ENCODE measurements around the gene PRSS33. TPM values are rescaled to one million over a fixed set of nuclear protein-coding genes. Genes with fewer than 3 reads are reported as not detected.

Gene PRSS33
- polyA plus RNA-seq, 1 of the 3 experiments (the other 2 are of a cell fraction): not detected

DNA sequence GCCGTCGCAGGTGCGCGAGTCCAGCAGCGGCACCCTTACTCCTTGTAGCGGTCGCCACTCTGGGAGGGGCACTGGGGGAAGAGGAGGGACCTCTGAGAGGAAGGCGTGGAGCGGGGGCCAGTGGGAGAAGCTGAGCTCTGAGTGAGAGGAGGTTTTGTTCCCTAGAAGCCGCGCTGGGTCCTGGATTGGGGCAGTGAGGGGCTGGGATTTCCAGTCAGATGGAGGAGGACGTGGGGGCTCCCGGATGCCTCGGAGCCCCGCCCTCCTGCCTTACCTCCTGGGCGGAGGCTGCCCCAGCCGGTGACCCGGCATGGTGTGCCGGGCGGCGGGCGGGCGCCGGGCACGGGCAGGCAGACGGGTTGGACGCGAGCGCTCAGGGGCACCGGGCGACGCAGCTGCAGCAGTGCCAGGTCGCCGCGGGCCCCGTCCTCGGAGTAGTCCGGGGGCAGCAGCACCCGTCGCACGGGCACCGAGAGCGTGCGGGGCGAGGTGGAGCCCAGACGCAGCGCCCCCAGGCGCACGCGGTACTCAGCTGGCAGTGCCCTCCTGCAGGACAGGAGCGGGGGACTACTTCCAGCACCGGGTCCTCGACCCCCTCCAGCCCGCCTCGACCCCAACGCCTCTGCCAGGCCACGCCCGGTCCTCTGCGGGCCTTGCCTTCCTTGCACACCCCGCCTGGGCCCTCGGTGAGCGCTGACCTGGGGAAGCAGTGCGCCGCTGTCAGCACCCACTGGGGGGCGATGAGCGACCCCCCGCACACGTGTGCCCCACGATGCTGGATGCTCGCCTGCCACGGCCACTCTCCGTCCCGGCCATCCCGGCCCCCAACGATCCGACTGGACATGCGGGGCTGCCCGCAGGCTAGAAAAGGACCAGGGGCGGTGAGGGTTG lies 2.0 kb downstream of the PRSS33 start:
- DNase-seq: peak; percentile 70
- no peak for TF ChIP-seq RFX5 (IDR thresholded peaks at IDR 0.05; ENCODE audit: low read length)
- TF ChIP-seq JUND (IDR thresholded peaks at IDR 0.05): no peak
- no peak for TF ChIP-seq RXRA (IDR thresholded peaks at IDR 0.05; ENCODE audit: borderline replicate concordance, low read depth)
- no peak for TF ChIP-seq NRF1 (IDR thresholded peaks at IDR 0.05; ENCODE audit: low read depth, low read length)
- no peak for TF ChIP-seq FOXJ3 (CRISPR knock-in tag; IDR thresholded peaks at IDR 0.05)
- TF ChIP-seq, protein P1, sequence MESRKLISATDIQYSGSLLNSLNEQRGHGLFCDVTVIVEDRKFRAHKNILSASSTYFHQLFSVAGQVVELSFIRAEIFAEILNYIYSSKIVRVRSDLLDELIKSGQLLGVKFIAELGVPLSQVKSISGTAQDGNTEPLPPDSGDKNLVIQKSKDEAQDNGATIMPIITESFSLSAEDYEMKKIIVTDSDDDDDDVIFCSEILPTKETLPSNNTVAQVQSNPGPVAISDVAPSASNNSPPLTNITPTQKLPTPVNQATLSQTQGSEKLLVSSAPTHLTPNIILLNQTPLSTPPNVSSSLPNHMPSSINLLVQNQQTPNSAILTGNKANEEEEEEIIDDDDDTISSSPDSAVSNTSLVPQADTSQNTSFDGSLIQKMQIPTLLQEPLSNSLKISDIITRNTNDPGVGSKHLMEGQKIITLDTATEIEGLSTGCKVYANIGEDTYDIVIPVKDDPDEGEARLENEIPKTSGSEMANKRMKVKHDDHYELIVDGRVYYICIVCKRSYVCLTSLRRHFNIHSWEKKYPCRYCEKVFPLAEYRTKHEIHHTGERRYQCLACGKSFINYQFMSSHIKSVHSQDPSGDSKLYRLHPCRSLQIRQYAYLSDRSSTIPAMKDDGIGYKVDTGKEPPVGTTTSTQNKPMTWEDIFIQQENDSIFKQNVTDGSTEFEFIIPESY (IDR thresholded peaks at IDR 0.05; ENCODE audit: borderline replicate concordance, low read depth): no peak
- TF ChIP-seq NFIC (IDR thresholded peaks at IDR 0.05; ENCODE audit: borderline replicate concordance): no peak
- TF ChIP-seq, protein P2, sequence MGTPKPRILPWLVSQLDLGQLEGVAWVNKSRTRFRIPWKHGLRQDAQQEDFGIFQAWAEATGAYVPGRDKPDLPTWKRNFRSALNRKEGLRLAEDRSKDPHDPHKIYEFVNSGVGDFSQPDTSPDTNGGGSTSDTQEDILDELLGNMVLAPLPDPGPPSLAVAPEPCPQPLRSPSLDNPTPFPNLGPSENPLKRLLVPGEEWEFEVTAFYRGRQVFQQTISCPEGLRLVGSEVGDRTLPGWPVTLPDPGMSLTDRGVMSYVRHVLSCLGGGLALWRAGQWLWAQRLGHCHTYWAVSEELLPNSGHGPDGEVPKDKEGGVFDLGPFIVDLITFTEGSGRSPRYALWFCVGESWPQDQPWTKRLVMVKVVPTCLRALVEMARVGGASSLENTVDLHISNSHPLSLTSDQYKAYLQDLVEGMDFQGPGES (IDR thresholded peaks at IDR 0.05; ENCODE audit: low read depth, low read length): no peak
- no peak for TF ChIP-seq ELF1 (IDR thresholded peaks at IDR 0.05)
- TF ChIP-seq EP300 (IDR thresholded peaks at IDR 0.05; ENCODE audit: borderline replicate concordance in 1 of 2, low read depth in 1 of 2, low read length in 1 of 2): no peak
- TF ChIP-seq FOXM1 (IDR thresholded peaks at IDR 0.05; ENCODE audit: low read depth): no peak
- no peak for TF ChIP-seq POLR2AphosphoS5 (IDR thresholded peaks at IDR 0.05; ENCODE audit: low read depth, low read length)
- no peak for TF ChIP-seq FOSL2 (IDR thresholded peaks at IDR 0.05; ENCODE audit: borderline replicate concordance, low read depth)
- no peak for TF ChIP-seq RAD21 (IDR thresholded peaks at IDR 0.05; ENCODE audit: low read length)
- TF ChIP-seq, protein P3, sequence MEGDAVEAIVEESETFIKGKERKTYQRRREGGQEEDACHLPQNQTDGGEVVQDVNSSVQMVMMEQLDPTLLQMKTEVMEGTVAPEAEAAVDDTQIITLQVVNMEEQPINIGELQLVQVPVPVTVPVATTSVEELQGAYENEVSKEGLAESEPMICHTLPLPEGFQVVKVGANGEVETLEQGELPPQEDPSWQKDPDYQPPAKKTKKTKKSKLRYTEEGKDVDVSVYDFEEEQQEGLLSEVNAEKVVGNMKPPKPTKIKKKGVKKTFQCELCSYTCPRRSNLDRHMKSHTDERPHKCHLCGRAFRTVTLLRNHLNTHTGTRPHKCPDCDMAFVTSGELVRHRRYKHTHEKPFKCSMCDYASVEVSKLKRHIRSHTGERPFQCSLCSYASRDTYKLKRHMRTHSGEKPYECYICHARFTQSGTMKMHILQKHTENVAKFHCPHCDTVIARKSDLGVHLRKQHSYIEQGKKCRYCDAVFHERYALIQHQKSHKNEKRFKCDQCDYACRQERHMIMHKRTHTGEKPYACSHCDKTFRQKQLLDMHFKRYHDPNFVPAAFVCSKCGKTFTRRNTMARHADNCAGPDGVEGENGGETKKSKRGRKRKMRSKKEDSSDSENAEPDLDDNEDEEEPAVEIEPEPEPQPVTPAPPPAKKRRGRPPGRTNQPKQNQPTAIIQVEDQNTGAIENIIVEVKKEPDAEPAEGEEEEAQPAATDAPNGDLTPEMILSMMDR (IDR thresholded peaks at IDR 0.05): no peak
- TF ChIP-seq, protein P4, sequence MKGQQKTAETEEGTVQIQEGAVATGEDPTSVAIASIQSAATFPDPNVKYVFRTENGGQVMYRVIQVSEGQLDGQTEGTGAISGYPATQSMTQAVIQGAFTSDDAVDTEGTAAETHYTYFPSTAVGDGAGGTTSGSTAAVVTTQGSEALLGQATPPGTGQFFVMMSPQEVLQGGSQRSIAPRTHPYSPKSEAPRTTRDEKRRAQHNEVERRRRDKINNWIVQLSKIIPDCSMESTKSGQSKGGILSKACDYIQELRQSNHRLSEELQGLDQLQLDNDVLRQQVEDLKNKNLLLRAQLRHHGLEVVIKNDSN (IDR thresholded peaks at IDR 0.05; ENCODE audit: borderline replicate concordance, low read depth): no peak
- Histone ChIP-seq H3K9me3 (no peaks in the 10 kb centered on the region), H3K27ac (ENCODE audit: low read depth in 2 of 2, low read length in 1 of 2) (no peak overlapping the region), H3K4me2 (no peak overlapping the region), H3K4me1 (ENCODE audit: control insufficient read depth in 1 of 2, insufficient read depth in 2 of 2, low read depth in 1 of 2, low read length in 1 of 2) (no peaks in the 10 kb centered on the region; a peak in 1 of 4 replicates), H3K79me2 (ENCODE audit: insufficient read depth) (no peaks in the 10 kb centered on the region), H2AFZ (ENCODE audit: low read depth) (no peak overlapping the region), H3F3A (replicated peaks; ENCODE audit: insufficient read depth) (no peaks in the 10 kb centered on the region), H3K9ac (no peak overlapping the region), H3K9me2 (no peaks in the 10 kb centered on the region), H3K27me3 (ENCODE audit: insufficient read depth) (no peaks in the 10 kb centered on the region), H3K4me3 (ENCODE audit: low read depth in 2 of 2, low read length in 1 of 2) (no peak overlapping the region), H3K36me3 (replicated peaks in 1 of 2; ENCODE audit: control insufficient read depth in 1 of 2, insufficient read depth in 2 of 2, low read length in 1 of 2) (no peaks in the 10 kb centered on the region), H4K20me1 (ENCODE audit: insufficient read depth) (no peaks in the 10 kb centered on the region)
- ChIA-PET CTCF (interaction anchor here (0.7 to 2.0 kb wide), 2 partner anchors 9 to 83 kb away, joined by 3 to 8 read pairs; no protein-coding TSS in a partner anchor), POLR2A (no interaction called here)
- WGBS (ENCODE audit: low lambda C conversion rate): 78% methylated on average over 17 of the region's 79 CpGs

All from SK-N-SH (cell line).